DND-41 (cell line): ENCODE results near the gene PLAC1.

Experiments used
- CTCF ChIP-seq: IDR thresholded peaks from 2 replicates; pipeline ENCODE4 v1.5.1; 2012; ENCODE audit warnings: borderline replicate concordance, low read length, moderate library complexity, mild to moderate bottlenecking; ENCODE audit not compliant: poor library complexity, severe bottlenecking; ENCODE audit errors: extremely low read depth
- EZH2 ChIP-seq: IDR thresholded peaks from 3 replicates; pipeline ENCODE4 v1.6.1; 2012; ENCODE audit warnings: borderline replicate concordance, low read depth, mild to moderate bottlenecking, moderate library complexity, low read length, inconsistent platforms; ENCODE audit not compliant: severe bottlenecking

- TF ChIP-seq CTCF (no peak), EZH2 (no peak)
Measured at GRCh38 chrX:134624046-134624430, 34.2 kb downstream of the PLAC1 start.
